ENCODE measurements around the gene RAVER2. TPM values are rescaled to one million over a fixed set of nuclear protein-coding genes. Genes with fewer than 3 reads are reported as not detected.
"Not testable (repeated sequence)": the region's sequence is repeated elsewhere in the genome, so short reads cannot be mapped to it uniquely, and the experiment has no call there.

Gene RAVER2
- total RNA-seq, 1 donor from 2014 or later = 18.6 TPM

GRCh38 chr1:64809309-64809708 lies 64.4 kb downstream of the RAVER2 start:
- no peaks in the 10 kb centered on the region for H3K4me1 Mint-ChIP-seq
- H3K4me3 Mint-ChIP-seq = no peak overlapping the region
- TF ChIP-seq CTCF (IDR thresholded peaks at IDR 0.05; ENCODE audit: unreplicated experiment) = no peak
- no peaks in the 10 kb centered on the region for H3K27me3 Mint-ChIP-seq (ENCODE audit: low read depth)
- no peaks in the 10 kb centered on the region for H3K9me3 Mint-ChIP-seq
- DNase-seq (ENCODE audit: low spot score in 2 of 2, unreplicated experiment in 2 of 2) = no peak
- H3K36me3 Mint-ChIP-seq = peaks cover 4% of the 10 kb centered on the region
- no peak overlapping the region for H3K27ac Mint-ChIP-seq

- H3K4me1 Mint-ChIP-seq = no peaks in the 10 kb centered on the region
- TF ChIP-seq CTCF (IDR thresholded peaks at IDR 0.05; ENCODE audit: unreplicated experiment) = no peak
- no peaks in the 10 kb centered on the region for H3K9me3 Mint-ChIP-seq
- no peak overlapping the region for H3K4me3 Mint-ChIP-seq
- peaks cover 6% of the 10 kb centered on the region for H3K36me3 Mint-ChIP-seq
- H3K27ac Mint-ChIP-seq = no peak overlapping the region
- DNase-seq (ENCODE audit: low spot score in 2 of 2, unreplicated experiment in 2 of 2) = no peak
- no peaks in the 10 kb centered on the region for H3K27me3 Mint-ChIP-seq (ENCODE audit: low read depth)
Measured at GRCh38 chr1:64810001-64810400, 65.1 kb downstream of the RAVER2 start.

- no peak for DNase-seq (ENCODE audit: low spot score in 2 of 2, unreplicated experiment in 2 of 2)
- H3K9me3 Mint-ChIP-seq = no peaks in the 10 kb centered on the region
- H3K4me3 Mint-ChIP-seq = no peak overlapping the region
- no peaks in the 10 kb centered on the region for H3K4me1 Mint-ChIP-seq
- peaks cover 13% of the 10 kb centered on the region for H3K36me3 Mint-ChIP-seq
- no peaks in the 10 kb centered on the region for H3K27me3 Mint-ChIP-seq (ENCODE audit: low read depth)
- H3K27ac Mint-ChIP-seq = no peak overlapping the region
- no peak for TF ChIP-seq CTCF (IDR thresholded peaks at IDR 0.05; ENCODE audit: unreplicated experiment)
Measured at GRCh38 chr1:64811131-64811530, 66.3 kb downstream of the RAVER2 start.

GRCh38 chr1:64814427-64814826 lies 69.6 kb downstream of the RAVER2 start:
- Mint-ChIP-seq H3K27ac (no peak overlapping the region), H3K36me3 (peaks cover 33% of the 10 kb centered on the region), H3K27me3 (ENCODE audit: low read depth) (no peaks in the 10 kb centered on the region), H3K9me3 (peaks cover 4% of the 10 kb centered on the region), H3K4me1 (no peaks in the 10 kb centered on the region), H3K4me3 (no peak overlapping the region)
- DNase-seq (ENCODE audit: low spot score in 2 of 2, unreplicated experiment in 2 of 2) = no peak
- no peak for TF ChIP-seq CTCF (IDR thresholded peaks at IDR 0.05; ENCODE audit: unreplicated experiment)

GRCh38 chr1:64817364-64817763 lies 72.5 kb downstream of the RAVER2 start:
- not testable (repeated sequence) for H3K4me1 Mint-ChIP-seq; DNase-seq (ENCODE audit: low spot score in 2 of 2, unreplicated experiment in 2 of 2); H3K27me3 Mint-ChIP-seq (ENCODE audit: low read depth); H3K4me3 Mint-ChIP-seq; H3K27ac Mint-ChIP-seq
- Mint-ChIP-seq H3K9me3 (peaks cover 16% of the 10 kb centered on the region), H3K36me3 (peaks cover 44% of the 10 kb centered on the region)

GRCh38 chr1:64820572-64820971 lies 75.7 kb downstream of the RAVER2 start:
- H3K4me1 Mint-ChIP-seq; H3K27ac Mint-ChIP-seq; DNase-seq (ENCODE audit: low spot score in 2 of 2, unreplicated experiment in 2 of 2); H3K4me3 Mint-ChIP-seq; H3K27me3 Mint-ChIP-seq (ENCODE audit: low read depth): not testable (repeated sequence)
- peaks cover 16% of the 10 kb centered on the region for H3K9me3 Mint-ChIP-seq
- H3K36me3 Mint-ChIP-seq = peaks cover 38% of the 10 kb centered on the region

GRCh38 chr1:64822621-64823020 lies 77.7 kb downstream of the RAVER2 start:
- Mint-ChIP-seq H3K27ac (no peak overlapping the region), H3K9me3 (peaks cover 12% of the 10 kb centered on the region), H3K4me1 (no peaks in the 10 kb centered on the region)

More at GRCh38 chr1:64822621-64823020, 77.7 kb downstream of the RAVER2 start:
- no peak for TF ChIP-seq CTCF (IDR thresholded peaks at IDR 0.05; ENCODE audit: unreplicated experiment)
- H3K4me3 Mint-ChIP-seq = no peak overlapping the region
- H3K36me3 Mint-ChIP-seq = peaks cover 25% of the 10 kb centered on the region
- no peak for DNase-seq (ENCODE audit: low spot score in 2 of 2, unreplicated experiment in 2 of 2)
- no peaks in the 10 kb centered on the region for H3K27me3 Mint-ChIP-seq (ENCODE audit: low read depth)
